GM19238 (cell line): Measurements from ENCODE around the gene LRRC3B.
"Not testable (repeated sequence)": the region's sequence is repeated elsewhere in the genome, so short reads cannot be mapped to it uniquely, and the experiment has no call there.

Experiments
- DNase-seq: peaks from one replicate; pipeline ENCODE4 v3.0.0; 2011; ENCODE audit warnings: low spot score; ENCODE audit not compliant: insufficient read length

The LRRC3B gene, protein sequence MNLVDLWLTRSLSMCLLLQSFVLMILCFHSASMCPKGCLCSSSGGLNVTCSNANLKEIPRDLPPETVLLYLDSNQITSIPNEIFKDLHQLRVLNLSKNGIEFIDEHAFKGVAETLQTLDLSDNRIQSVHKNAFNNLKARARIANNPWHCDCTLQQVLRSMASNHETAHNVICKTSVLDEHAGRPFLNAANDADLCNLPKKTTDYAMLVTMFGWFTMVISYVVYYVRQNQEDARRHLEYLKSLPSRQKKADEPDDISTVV

DNA sequence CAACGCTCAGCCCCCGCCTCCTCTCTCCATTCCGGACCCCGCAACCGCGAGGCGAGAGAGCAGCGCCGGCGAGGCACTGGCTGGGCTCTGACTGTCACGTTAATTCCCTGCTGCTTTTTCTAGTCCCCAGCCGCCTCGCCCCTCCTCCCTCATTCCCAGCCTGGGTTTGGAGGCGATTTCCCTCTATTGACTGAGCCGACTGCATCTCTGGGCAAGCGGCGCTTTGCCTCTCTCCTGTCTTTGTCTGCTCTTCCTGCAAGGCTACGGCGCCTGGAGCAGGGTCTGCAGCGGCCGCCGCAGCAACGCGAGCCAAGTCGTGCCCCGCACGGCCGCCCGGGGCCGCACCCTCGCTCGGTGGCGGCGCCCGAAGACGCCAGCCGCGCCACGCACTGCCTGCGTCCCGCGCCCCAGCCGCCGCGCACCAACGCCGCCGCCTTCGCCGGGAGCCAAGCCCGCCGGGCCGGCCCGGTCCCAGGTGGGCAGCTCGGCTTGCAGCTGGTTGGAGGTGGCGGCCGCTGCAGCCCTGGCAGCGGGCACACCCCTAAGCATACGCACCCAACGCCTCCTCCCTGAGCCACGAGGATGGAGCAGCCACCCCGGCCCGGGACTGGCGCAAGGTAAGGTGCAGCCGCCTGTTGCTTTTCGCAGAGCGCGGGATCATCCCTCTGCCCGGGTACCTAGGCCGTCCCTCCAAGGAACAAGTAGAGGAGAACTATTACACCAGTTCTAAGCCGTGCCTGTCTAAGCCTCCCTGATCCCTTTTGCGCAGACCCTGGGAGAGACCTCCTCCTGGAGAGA is at the start of gene LRRC3B:
TSS of gene LRRC3B (plus strand) at position 152 of the 798 bp plus-strand sequence. CDS start 86,901 bp downstream, outside the sequence.
- no peak for DNase-seq

DNA sequence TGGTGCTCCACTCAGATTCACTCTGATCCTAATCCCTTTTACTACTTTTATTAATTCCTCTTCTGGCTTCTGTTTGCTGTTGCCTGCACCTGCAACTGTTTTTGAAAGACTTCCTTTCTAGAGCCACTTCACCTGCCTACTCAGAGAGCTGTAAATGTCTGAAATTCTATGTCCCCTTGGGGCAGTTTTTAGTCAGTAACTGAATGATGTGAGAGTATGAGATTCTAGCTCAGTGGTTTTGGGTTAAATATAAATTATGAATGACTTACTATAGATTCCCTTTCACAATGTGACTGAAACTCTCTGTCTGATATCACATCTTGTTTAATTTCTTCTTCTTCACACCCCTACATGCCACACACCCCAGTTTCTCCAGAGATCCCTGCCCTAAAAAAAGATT is 47.8 kb upstream of the LRRC3B start:
- DNase-seq = no peak

DNA sequence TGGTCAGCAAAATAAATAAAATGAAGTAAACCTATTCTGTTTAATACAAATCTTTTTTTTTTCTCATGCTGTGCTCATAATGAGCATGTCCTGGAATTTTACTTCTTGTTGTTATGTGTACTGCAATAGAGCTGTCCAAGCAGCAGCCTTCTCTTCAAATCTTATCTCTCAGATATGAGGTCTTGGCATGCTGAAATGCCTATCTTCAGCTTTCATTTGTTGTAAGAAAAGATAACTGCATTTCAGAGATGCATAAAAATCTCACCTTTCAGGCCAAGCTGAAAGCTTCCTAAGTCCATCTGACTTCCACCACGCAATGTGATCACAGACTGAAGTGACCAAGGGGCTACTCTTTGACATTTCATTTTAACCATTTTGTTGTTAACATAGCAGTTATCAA is 43.5 kb upstream of the LRRC3B start:
- DNase-seq = no peak

DNA sequence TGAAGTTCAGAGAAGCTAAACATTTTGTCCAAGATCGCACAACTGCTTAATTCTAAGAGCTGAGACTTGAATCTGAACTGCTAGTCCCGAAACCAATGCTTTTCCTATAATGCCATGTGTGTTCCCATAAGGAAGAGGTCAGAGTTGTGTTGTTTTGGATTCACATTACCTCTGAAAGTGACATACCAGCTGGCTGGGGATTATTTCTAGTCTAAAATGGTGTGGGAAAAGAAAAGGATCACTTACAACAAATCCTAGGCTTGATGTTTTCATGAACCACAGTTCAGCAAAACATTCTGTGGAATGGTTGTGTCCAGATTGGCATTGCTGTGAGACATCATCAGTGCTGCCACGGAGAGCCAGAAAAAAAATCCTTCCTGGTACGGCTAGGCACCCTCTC is 35.0 kb upstream of the LRRC3B start:
- no peak for DNase-seq

DNA sequence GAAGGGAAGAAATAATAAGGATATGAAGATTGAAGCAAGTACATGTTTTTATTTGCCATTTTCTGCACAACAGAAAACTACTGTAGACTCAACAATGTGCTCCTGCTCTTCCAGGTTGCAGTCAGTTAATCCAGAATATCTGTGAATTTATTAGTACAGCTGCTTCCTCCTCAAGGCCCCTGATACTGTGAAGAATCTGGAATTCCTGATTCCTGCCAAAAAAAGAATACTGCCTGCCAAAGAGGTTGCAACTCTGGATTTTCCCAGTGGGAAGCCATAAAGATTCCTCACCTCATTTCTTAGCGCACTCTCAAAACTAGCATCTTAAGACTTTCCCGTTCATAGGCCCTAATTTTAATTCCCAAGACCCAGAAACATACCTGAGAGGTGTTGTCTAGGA is 33.6 kb upstream of the LRRC3B start:
- DNase-seq = no peak

DNA sequence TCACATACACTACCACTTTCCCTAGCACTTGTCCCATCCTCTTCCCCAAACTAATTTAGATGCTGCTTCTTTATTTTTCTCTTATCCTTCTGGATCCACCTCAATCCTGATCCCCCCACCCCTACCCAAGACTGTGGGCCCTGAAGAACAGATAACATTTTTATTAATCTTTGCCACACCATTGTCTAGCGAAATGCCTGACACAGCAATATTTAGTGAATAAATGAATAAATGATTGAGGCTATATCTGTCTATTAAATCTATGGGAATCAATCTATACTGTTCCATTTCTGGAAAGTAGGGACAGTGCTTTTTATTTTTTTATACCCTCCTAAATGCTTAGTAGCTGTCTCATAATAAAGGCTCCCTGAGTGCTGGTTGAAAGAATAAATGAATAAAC is 32.9 kb upstream of the LRRC3B start:
- DNase-seq = no peak

DNA sequence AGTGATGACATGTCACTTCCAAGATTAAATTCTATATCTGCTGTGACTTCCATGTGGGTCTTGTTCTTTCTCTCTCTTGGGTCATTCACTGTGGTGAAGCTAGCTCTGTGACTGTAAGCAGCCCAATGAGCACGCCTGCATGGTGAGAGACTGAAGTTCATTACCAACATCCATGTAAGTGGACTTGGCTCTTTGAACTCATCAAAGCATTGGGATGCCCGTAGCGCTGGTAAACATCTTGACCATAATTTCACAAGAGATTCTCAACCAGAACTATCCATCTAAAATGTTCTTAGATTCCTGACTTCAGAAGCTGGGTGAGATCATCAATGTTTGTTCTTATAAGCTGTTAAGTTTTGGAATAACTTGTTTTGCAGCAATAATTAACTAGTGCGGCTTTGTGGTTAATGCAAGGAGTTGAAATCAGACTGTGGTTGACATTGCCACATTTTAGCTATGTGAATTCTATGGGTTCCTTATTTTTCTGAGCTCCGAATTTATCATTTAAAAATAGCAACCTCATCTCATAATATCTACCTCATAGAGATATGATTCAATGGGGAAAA is 31.6 kb upstream of the LRRC3B start:
- DNase-seq = no peak

DNA sequence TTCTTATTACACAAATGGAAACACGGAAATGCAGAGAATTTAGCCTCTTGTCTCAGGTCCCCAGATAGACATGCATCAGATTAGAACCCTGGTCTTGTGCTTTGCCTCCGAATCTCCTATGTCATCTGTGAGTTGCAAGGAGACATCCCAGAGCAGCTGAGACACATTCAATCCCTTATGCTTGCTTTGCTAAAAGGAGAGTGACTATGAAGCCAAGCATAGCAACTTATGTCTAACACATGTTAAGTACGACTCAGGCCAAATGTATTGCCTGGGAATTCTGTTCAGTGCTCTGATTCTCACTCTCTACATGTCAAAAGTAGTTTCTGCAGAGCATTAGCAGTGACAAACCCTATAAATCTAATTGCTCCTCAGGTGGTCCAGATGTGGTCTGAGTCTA is 30.6 kb upstream of the LRRC3B start:
- no peak for DNase-seq

DNA sequence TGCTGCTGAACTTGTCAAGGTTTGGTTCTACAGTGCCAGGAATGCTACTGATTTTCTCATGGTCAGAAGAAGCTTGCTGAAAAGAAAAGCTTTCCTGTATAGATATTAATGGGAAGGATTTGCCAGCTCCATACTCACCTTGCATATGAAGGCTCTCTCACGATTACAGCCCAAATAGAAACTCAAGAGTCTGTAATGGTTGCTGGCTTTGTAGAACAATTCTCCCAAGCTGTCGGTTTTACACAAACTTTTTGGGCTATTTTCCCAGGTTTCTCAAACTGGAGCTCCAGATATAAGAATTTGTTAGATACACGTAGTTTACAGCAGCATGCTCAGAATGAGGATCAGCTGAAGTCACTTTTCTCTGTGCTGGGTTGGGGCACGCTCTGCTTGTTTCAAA is 30.1 kb upstream of the LRRC3B start:
- DNase-seq = no peak

DNA sequence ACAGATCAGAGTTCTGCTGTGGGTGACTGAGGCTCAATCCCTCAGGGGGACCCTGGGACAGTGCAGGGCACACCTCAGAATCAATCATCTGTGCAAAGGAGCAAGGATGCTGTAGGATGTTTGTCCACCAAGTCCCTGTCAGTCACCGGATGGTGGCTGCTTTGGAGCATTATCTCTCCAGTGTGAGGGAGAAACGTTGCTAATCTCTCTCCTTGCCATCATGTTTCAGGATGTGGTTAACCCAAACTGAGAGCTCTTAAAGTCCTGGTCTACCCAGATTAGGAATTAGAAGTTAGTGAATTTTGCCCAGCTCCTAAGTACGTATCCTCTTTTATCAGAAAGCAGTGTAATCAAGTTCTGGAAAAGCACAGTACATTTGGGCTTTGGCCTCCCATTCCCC is 26.2 kb upstream of the LRRC3B start:
- no peak for DNase-seq

DNA sequence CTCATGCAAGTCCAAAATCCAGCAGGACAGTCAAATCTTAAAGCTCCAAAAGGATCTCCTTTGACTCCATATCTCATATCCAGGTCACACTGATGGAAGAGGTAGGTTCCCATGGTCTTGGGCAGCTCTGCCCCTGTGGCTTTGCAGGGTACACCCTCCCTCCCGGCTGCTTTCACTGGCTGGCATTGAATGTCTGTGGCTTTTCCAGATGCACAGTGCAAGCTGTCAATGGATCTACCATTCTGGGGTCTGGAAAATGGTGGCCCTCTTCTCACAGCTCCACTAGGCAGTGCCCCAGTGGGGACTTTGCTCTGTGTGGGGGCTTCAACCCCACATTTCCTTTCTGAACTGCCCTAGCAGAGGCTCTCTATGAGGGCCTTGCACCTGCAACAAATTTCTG is 19.3 kb upstream of the LRRC3B start:
- not testable (repeated sequence) for DNase-seq

DNA sequence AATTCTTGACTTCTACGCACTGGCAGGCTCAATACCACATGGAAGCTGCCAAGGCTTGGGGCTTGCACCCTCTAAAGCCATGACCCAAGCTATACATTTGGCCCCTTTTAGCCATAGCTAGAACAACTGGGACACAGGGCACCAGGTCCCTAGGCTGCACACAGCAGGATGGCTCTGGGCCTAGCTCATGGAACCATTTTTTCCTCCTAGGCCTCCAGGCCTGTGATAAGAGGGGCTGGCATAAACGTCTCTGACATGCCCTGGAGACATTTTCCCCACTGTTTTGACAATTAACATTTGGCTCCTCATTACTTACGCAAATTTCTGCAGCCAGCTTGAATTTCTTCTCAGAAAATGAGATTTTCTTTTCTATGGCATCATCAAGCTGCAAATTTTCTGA is 18.8 kb upstream of the LRRC3B start:
- not testable (repeated sequence) for DNase-seq

DNA sequence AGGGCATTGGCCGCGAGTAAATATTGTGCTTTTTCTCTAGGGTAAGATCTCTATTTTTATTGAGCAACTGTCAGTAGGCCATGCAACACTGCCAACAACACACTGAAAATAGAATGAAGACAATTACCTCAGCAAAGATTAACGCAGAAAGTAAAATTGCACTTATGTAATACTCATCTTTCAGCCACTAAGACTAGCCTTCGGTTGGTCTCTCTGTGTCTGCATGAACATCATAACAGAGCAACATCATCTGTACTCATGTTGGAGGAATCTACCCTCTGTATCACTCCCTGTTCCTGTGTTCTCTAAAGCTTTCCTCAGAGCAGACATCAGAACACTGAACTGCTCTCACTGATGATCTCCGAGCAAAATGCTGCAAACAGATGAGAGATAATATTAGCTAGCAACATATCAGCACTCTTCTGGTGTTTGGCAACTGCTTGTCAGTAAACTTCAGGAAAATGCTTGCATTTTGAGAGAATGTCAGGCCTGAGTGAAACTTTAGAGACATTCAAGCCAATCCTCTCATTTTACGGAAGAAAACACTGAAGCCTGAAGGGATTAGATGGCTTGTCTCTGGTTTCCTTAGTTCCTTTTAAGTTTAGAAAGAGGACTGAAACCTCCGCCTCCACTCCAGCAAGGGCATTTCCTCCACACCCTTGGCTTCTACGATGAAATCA is 8.4 kb upstream of the LRRC3B start:
- DNase-seq = no peak

DNA sequence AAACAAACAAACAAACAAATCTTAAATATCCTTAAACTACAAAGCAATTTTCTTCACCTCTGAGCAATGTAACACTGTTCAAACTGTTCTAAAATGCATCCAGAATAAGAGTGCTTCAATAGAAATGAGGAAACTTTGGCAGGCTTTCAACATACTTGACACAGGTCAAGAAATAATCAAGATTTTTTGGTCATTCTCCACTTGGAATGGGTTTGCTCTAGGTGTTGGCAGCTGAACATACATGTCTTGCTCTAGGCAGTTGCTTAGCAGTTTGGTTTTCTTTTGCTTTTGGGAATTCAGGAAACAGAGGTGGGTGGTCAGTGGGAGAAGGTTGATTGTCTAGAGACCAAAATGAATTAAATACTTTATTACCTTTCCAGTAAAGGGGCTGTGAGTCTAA is 1.4 kb upstream of the LRRC3B start:
- DNase-seq = no peak

DNA sequence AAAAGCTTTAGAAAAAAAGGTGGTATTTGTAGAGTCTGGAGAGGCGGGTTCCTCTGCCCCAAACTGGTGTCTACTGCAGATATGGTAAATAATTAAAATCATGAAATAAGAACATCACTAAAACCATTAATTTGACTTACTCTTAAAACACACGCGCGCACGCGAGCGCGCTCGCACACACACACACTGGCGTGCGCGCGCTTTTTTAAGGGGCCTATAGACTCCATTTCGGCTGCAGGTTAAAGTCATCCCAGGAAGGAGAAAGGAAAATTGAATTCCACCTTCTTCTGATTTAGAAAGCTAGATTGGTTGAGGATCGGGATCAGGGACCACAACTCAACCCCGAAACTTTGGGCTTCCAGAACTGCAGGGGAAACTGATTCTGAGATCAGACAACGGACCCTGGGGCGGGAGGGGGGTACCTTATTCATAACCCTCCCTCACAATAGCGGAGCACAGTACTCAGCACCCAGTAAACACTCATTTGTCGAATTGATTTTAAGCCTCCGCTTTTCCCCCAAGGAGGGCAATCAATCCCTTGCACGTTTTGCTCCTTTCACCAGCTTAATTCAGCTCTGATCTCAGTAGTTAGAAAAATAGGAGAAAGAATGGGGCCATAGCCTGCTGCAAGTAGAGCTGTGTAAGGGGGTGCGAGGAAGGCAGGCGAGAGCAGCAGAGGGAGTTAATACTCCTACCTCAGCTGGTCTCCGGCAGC is 509 bp upstream of the LRRC3B start:
- no peak for DNase-seq

DNA sequence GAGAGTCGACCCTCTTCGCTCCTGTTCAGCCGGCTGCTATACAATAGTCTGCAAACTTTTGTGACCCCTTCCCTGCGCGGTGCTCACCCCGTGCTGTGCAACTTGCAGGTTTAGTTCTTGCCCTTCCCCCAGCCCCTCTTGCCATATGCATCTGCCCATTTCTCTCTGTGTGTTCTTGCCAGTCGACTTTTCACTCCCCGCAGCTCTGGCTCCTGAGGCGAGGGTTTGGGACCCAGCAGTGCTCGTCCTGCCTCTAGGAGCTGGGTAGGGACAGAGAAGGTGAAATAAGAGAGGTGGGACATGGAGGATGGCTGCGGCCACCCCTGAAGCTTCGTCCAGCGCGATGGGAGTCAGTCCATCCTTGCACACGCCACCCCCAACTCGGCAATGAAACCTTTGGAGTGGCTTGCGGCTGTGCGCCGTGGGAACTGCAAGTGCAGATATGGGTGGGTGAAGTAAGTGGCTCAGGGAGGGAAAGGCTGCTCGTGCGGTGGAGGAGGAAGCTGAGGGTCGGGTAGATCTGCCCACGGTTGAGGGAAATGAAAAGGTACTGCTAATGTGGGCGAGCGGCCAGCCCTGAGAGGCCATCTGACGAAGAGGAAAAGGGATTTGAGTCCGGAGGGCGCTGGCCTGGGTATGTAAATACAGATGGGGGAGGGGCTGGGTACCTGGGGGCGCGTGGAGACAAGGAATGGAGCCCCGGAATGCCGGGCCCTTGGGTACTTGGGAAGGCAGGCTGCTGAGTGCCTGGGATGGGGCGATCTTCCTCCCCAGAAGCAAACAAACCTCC is 1.0 kb downstream of the LRRC3B start:
- DNase-seq = no peak

DNA sequence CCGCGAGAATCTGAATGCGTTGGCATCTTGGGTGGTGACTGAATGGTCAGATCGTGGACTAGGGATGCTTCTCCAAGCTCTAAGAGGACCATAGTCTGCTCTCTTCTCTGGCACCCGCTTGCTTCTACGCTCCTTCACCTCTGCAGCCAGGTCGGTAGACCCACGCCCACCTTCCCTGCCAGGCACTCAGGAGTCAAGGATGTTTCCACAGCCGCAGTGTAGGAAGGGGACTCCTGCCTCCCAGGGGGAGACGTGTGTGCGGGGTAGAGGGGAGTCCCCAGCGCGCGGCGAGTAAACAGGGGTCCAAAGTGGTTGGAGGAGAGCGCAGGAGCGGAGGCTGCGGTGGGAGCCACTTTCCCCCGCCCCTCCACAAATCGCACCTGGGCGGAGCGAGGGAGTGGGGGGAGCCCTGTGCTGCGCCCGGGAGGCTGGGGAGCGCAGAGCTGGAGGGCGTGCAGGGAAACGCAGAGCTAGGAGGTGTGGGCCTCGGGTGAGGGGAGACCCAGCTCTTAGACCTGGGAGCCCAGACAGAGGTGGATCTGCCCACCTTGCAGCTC is 1.7 kb downstream of the LRRC3B start:
- DNase-seq = no peak

DNA sequence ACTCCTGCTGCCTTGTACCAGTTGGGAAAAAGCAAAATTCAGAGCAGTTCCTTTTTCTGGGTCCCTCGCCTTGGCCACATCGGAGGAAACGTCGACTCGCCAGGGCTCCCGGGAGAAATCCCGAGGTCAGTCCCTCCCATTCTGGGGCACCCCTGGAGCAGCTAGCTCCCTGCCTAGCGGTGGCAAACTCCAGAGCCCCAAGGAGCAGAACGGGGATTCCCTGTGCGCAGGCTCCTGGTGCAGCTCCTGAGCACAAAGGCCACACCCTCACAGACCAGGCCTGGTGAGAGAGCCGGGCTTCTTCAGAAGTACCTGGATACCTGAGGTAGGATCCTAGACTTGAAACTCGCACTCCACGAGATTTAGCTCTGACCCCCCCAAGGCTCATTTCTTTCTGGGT is 2.6 kb downstream of the LRRC3B start:
- no peak for DNase-seq

DNA sequence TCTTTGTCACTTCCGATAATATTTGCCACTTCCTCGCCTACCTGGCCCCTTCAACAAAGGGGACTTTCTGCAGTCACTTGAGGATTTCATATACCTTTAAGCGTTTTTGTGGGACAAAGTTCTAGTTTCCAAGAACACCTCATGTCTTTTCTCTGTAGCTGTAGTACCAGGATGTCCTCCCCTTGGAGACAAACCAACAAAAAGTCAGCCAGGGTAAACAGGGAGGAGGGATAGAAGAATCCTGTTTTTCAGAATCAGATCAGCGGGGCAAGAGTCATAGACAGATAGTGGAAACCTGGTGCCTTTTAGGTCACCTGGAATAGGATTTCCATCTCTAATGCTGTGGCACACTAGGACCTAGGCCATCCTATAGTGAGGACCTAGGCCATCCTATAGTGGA is 4.5 kb downstream of the LRRC3B start:
- no peak for DNase-seq

DNA sequence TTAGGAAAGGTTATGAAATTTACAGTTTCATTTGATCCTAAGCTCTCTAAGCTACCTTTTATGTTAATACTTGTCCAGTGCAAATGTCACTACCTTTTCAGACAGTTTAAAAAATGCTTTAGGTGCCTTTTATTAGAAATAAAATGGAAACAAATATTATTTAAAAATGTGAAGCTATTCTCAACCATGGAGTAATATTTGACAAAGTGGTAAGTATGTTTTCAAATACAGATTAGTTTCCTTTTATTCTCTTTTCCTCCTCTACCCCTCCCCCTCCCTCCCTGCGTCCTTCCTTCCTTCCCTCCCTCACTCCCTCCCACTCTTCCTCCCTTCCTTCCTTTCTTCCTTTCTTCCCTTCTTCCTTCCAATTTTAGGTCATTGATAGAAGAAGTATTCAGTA is 6.3 kb downstream of the LRRC3B start:
- no peak for DNase-seq
